ENCODE measurements around the gene GCH1.

GCH1 gene

GRCh38 chr14:54794159-54794558, 108.5 kb downstream of the GCH1 start:
- DNase-seq, result no peak

- DNase-seq, result peak; percentile 44
Observed at GRCh38 chr14:54792288-54792687, 110.3 kb downstream of the GCH1 start.
